Fibroblast of villous mesenchyme (primary cell): ENCODE data around the gene QRFP. TPM values are rescaled to one million over a fixed set of nuclear protein-coding genes. Genes with fewer than 3 reads are reported as not detected.

Experiments
- DNase-seq: peaks from one replicate; pipeline ENCODE4 v3.0.0-alpha.2; 2010; ENCODE audit warnings: low read depth
- H3K4me3 ChIP-seq: 2 replicates; pipeline ENCODE4 v1.5.1; 2011; ENCODE audit warnings: low read depth, mild to moderate bottlenecking, low read length
- total RNA-seq: library from RNA; depleted of rRNA; stranded (reverse); fragments of >200 nt; gene quantifications from 2 replicates; pipeline ENCODE4 v1.2.3, GENCODE V29; 2012
- TF ChIP-seq, protein P1 (sequence below): IDR thresholded peaks from 2 replicates; pipeline ENCODE4 v1.5.1; 2012; ENCODE audit warnings: low read depth, mild to moderate bottlenecking, low read length; ENCODE audit not compliant: insufficient read depth

Gene QRFP
- total RNA-seq, 1 donor = not detected

DNA sequence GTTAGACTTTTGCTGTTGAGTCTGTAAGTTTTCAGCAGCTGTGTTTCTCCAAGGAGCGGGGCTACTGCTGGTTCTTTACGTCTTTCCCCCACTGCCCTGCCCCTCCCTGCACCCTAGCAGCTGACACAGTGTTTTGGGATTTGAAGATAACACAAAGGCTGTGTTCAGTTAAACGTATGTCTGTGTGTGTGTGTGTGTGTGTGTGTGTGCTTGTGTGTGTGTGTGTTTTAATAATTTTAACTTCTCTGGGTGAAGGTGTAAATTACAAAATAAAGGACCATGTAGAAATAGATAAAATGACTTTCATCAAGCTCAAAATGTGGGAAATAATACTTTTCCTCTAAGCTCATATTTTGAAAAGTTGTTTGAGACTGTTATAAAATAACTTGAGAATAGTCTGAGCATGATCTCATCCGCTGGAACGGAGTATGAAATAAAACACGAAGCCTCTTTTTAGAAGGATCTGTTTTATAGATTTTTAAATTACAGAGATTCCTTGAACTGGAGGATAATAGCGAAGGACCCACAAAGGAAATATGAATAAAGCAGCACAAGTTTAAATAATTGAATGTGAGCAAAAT, 50.6 kb downstream of the QRFP start:
- peak overlapping the region; percentile 32 for H3K4me3 ChIP-seq
- peak; percentile 95 for DNase-seq

DNA sequence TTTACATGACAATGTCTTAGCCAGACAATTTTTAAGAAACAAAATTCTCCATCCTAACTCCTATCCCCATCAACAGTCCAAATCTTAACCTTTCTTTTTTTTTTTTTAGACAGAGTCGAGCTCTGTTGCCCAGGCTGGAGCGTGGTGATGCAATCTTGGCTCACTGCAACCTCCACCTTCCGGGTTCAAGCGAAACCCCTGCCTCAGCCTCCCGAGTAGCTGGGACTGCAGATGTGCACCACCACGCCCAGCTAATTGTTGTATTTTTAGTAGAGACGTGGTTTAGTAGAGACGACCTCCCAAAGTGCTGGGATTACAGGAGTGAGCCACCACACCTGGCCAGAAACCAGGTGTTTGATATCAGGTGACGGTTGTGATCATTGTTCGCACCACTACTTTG, 51.4 kb downstream of the QRFP start:
- TF ChIP-seq, protein P1, sequence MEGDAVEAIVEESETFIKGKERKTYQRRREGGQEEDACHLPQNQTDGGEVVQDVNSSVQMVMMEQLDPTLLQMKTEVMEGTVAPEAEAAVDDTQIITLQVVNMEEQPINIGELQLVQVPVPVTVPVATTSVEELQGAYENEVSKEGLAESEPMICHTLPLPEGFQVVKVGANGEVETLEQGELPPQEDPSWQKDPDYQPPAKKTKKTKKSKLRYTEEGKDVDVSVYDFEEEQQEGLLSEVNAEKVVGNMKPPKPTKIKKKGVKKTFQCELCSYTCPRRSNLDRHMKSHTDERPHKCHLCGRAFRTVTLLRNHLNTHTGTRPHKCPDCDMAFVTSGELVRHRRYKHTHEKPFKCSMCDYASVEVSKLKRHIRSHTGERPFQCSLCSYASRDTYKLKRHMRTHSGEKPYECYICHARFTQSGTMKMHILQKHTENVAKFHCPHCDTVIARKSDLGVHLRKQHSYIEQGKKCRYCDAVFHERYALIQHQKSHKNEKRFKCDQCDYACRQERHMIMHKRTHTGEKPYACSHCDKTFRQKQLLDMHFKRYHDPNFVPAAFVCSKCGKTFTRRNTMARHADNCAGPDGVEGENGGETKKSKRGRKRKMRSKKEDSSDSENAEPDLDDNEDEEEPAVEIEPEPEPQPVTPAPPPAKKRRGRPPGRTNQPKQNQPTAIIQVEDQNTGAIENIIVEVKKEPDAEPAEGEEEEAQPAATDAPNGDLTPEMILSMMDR = no peak
- peak; percentile 39 for DNase-seq

More for the DNA sequence above, 50.6 kb downstream of the QRFP start:
- TF ChIP-seq, protein P1 = no peak

DNA sequence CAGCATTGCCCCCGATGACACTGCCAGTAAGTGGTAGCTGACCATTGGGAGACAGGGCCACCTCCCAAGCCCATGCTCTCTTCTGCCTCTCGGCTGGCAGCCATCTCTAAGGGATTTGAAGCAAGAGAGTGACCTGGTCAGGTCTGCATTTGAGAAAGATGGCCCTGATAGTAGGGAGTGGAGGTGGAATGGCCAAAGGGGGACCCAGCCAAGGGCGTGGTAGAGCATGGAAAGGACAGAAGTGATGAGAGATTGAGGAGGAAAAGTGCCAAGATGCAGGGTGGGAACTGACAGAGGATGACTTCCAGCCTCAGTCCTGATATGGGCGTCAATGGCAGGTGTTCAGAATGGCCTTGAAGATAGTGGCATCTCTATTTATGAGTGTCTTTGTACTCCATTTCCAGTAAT, 52.6 kb downstream of the QRFP start:
- TF ChIP-seq, protein P1 = no peak
- no peak for DNase-seq

More for the DNA sequence above, 51.4 kb downstream of the QRFP start:
- H3K4me3 ChIP-seq = peak overlapping the region; percentile 13

GRCh38 chr9:130843049-130843908, 53.3 kb downstream of the QRFP start:
- TF ChIP-seq, protein P1 = no peak
- H3K4me3 ChIP-seq = no peak overlapping the region
- DNase-seq = no peak

More for the DNA sequence above, 52.6 kb downstream of the QRFP start:
- H3K4me3 ChIP-seq = no peak overlapping the region

Other genes starting within 250 kb of the QRFP start
- not detected in 2 replicates for gene PRDM12, start 232.2 kb downstream of the QRFP start, total RNA-seq
- 19.3 and 32.8 TPM in 2 replicates for gene EXOSC2, start 203.0 kb downstream of the QRFP start, total RNA-seq
- 57.4 and 61.2 TPM in 2 replicates for gene ABL1, start 61.6 kb downstream of the QRFP start, total RNA-seq
- gene FIBCD1, start 42.4 kb upstream of the QRFP start, total RNA-seq = 4.3 and 19.3 TPM in 2 replicates
- 0.43 and 1.3 TPM in 2 replicates for gene LAMC3, start 112.4 kb upstream of the QRFP start, total RNA-seq
- 0.32 and 0.43 TPM in 2 replicates for gene AIF1L, start 199.7 kb upstream of the QRFP start, total RNA-seq
- gene NUP214, start 228.8 kb upstream of the QRFP start, total RNA-seq = 16.4 and 17.1 TPM in 2 replicates